Measurements from ENCODE around the gene COL10A1. TPM values are rescaled to one million over a fixed set of nuclear protein-coding genes. Genes with fewer than 3 reads are reported as not detected.
A peak's percentile ranks its signal among the peaks of the same experiment; 100 is the strongest.
"Not testable (repeated sequence)": the region's sequence is repeated elsewhere in the genome, so short reads cannot be mapped to it uniquely, and the experiment has no call there.

Gene COL10A1
- polyA plus RNA-seq, 4 donors = 0.30 to 0.55 (median 0.36) TPM

DNA sequence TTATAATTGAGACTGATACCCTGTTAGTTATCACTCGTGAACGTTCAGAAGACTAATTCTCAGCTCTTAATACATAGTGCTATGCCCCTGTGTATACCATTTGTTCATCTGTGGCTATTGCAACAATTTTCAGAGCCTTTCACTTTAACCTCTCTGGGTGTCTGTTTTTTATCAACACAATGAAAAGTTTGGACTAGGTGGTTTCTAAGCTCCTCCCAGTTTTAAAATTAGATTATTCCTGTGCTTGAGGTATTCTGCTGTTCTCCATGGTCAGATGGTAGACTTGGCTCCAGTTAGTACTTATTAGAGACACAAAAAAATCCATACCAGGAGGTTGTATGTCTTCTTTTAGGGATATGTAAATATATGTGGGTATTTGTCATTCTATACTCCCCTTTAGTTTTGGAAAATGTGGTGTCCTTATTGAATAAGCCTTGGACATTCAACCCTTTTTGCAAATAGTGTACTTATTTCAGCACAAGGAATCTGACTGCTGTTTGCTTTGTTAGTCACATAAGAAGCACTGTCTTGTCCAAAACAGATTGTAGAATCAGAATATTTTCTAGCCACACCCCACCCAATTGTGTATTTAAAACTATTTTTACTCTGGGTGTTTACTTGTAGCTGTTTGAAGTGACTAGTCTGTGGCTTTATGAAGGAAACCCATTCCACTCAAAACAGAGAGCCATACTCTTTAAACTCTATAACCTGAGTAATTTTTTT, 2.0 kb upstream of the COL10A1 start:
- DNase-seq (ENCODE audit: low read depth in 4 of 4, low spot score in 3 of 4) = no peak

GRCh38 chr6:116120430-116120829, 5.5 kb downstream of the COL10A1 start:
- no peak for DNase-seq (ENCODE audit: low read depth in 4 of 4, low spot score in 3 of 4)

DNA sequence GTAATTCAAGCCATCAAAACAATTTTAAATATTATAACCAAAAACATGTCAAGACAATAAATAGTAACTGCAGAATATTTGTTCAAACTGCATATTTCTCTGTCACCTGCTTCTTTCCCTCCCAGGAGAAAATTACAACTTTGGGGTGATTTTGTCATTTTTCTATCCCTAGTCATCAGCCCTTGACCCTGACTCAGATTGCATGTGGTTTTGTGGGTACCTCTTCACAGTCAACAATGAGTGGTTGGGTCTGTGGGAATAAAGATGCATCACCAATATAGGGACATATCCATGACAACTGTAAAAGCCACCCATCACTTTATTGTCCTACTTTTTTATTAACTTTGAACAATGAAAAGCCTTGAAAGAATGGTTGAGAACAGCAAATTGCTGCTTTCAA, 7.3 kb downstream of the COL10A1 start:
- no peak for DNase-seq (ENCODE audit: low read depth in 4 of 4, low spot score in 3 of 4)

DNA sequence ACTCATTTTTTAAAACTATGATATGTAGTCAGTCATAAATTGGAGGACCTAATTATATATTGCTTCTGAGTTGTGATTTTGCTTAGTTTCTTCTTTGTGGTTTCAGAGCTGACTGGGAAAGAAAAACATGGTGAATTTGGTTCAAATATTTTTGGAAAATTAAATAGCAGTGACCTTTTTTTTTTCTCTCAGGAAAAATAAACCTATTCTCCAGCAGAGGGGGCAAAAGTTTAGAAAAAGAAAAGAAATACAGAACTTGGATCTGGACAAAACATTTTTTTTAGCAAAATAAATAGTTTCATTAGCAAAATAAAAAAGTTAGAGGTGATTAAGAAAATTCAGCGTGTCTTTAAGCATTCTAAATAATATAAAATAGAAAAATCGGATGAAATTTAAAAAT, 10.2 kb downstream of the COL10A1 start:
- no peak for DNase-seq (ENCODE audit: low read depth in 4 of 4, low spot score in 3 of 4)

DNA sequence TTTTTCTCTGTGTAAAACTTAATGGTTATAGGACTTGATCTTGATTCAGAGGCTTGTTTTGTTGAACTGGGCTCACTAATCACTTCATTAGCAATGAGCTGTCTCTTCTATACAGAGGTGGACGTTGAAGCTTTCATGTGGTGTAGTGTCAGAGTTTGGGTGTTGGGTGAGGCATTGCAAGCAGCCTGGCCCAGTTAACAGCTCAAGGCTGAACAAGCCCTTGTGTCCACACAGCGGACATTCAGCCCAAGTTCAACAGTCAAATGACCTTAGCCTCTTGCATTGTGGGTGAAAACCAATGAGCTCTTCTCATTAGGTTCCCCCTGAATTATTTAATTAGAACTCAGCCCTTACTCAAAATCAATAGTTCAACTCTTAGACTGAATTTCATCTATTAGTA, 12.5 kb downstream of the COL10A1 start:
- DNase-seq (ENCODE audit: low read depth in 4 of 4, low spot score in 3 of 4) = no peak

GRCh38 chr6:116111552-116112528, 14.1 kb downstream of the COL10A1 start:
- DNase-seq (ENCODE audit: low read depth in 4 of 4, low spot score in 3 of 4) = no peak

DNA sequence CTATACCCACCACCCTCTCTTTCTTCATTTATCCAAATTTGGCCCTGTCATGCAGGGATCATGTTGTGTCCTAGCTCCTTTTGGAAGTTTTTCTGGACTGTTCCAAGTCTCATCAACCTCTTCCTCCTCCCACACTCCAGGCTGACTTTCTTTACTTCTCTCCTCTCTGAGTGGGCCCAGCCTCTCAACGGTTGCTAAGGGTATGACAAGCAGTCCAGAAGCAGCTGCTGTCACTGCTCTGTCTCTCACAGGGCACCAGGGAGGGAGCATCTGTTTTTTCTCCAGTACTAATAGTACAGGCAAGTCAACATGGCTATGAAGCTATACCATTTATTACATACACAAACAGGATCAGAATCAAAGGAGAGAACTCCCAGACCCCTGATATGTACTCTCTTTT, 17.1 kb downstream of the COL10A1 start:
- no peak for DNase-seq (ENCODE audit: low read depth in 4 of 4, low spot score in 3 of 4)

GRCh38 chr6:116106146-116106545, 19.8 kb downstream of the COL10A1 start:
- DNase-seq (ENCODE audit: low read depth in 4 of 4, low spot score in 3 of 4) = no peak

- no peak for DNase-seq (ENCODE audit: low read depth in 4 of 4, low spot score in 3 of 4)
Observed at GRCh38 chr6:116105247-116105646, 20.7 kb downstream of the COL10A1 start.

DNA sequence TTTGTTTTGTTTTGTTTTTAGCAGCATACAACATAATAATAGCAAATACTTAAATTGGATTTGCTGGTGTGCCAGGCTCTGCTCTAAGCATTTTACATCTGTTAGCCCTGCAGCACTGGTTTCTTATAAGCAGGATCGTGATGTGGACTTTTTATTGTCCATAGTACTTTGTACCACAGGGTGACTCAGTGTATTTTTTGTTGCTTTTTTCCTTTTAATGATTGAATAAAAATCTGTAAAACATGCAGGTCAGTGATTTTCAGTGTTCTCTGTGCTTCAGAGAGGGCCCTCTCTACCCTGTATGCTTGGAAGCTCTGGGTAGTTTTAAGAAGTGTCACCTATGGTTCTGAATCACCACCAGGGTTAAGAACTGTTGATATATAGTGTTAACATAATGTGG, 21.3 kb downstream of the COL10A1 start:
- DNase-seq (ENCODE audit: low read depth in 4 of 4, low spot score in 3 of 4) = no peak

GRCh38 chr6:116102873-116103272, 23.1 kb downstream of the COL10A1 start:
- DNase-seq (ENCODE audit: low read depth in 4 of 4, low spot score in 3 of 4) = no peak

- no peak for DNase-seq (ENCODE audit: low read depth in 4 of 4, low spot score in 3 of 4)
Observed at GRCh38 chr6:116101790-116102189, 24.1 kb downstream of the COL10A1 start.

DNA sequence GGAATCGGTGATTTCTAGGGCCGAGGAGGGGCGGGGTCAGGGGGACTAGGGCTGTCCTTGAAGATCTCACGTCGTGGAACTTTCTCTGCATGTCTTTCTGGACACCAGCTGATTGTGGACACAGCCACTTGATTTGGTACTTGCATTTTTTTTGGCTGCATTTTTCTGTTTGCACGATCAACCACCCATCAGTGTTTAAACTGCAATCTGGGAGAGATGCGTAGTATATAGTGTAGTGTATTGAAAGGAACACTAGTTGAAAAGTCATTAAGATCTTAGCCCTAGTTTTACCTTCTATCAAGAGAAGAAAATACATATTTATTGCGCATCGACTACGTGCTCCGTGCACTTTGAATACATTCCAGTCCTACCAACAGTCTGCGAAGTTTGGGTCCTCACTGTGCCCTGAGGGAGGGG, 24.6 kb downstream of the COL10A1 start:
- DNase-seq (ENCODE audit: low read depth in 4 of 4, low spot score in 3 of 4) = no peak

- peak; percentile 57 to 78 (median 64) for DNase-seq (ENCODE audit: low read depth in 4 of 4, low spot score in 3 of 4)
Observed at GRCh38 chr6:116100419-116101301, 25.3 kb downstream of the COL10A1 start, which contains the start of gene NT5DC1. NT5DC1 (plus strand) TSS chr6:116100853; CDS start chr6:116100931, 78 bp downstream.

- DNase-seq (ENCODE audit: low read depth in 4 of 4, low spot score in 3 of 4) = no peak
Observed at GRCh38 chr6:116099036-116099435, 26.9 kb downstream of the COL10A1 start.

DNA sequence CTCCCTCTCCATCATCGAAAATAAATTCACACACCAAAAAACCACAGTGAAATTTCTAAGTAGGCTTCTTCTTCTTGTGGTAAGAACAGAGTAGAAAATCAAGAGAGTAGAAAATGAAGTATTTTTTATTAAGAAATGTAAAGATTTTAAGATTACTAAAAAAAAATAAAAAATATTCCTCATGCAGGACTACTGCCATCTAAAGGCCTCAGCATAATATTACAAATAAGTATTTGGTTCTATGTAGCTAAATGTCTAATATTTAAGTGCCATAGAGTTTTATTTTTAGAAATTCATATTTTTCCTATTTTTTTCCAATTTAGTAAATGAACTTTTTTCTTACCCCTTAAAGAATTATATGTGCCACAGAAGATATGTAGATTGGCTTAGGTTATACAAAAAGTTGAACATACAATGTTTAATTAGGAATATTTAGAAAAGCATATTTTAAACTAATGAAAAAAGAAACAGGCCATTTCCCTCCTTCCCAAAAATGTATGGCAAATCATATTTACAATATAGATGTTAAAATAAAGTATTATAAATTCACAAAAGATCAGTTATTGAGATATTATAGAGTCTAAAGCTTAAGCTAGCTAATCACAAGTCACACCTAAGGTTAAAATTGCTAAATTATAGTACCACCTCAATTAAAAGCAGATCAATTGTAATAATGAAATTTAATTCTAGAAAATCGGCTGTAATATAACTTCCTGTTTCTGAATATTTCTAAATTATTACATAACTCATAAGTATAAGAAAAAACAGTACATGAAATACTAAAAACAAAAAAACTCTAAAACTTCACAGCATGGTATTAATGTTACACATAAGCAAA, 28.7 kb downstream of the COL10A1 start:
- no peak for DNase-seq (ENCODE audit: low read depth in 4 of 4, low spot score in 3 of 4)

GRCh38 chr6:116096048-116096759, 29.7 kb downstream of the COL10A1 start:
- not testable (repeated sequence) for DNase-seq (ENCODE audit: low read depth in 4 of 4, low spot score in 3 of 4)

- DNase-seq (ENCODE audit: low read depth in 4 of 4, low spot score in 3 of 4) = no peak
Observed at GRCh38 chr6:116094041-116094440, 31.9 kb downstream of the COL10A1 start.

GRCh38 chr6:116090251-116090650, 35.7 kb downstream of the COL10A1 start:
- no peak for DNase-seq (ENCODE audit: low read depth in 4 of 4, low spot score in 3 of 4)
